SK-N-SH treated with all-trans-retinoic acid at 6 μM for 48 hours (cell line): ENCODE results near the gene CACNA1B.

Source experiments
- ATAC-seq: fragments of 200-7000 bp; cut with Tn5 transposase; 3 replicates; pipeline ENCODE4 v1.9.1; 2020; ENCODE audit warnings: mild to moderate bottlenecking, moderate library complexity
- ARNTL ChIP-seq: fragments of 450-650 bp; formaldehyde crosslinking; IDR thresholded peaks from 2 replicates; pipeline ENCODE4 v1.5.0; 2020; ENCODE audit warnings: low read depth, mild to moderate bottlenecking, moderate library complexity, borderline replicate concordance
- BACH2 ChIP-seq: fragments of 250-450 bp; sonication (Bioruptor Pico); IDR thresholded peaks from 2 replicates; pipeline ENCODE4 v1.9.0; 2021; ENCODE audit warnings: mild to moderate bottlenecking, borderline replicate concordance
- CSDC2 ChIP-seq: fragments of 250-450 bp; sonication (Bioruptor Pico); IDR thresholded peaks from 2 replicates; pipeline ENCODE4 v1.5.0; 2020; ENCODE audit warnings: mild to moderate bottlenecking, moderate library complexity
- ESRRG ChIP-seq: fragments of 250-450 bp; sonication (Bioruptor Pico); IDR thresholded peaks from 2 replicates; pipeline ENCODE4 v1.6.1; 2021; ENCODE audit warnings: mild to moderate bottlenecking
- GLIS3 ChIP-seq: fragments of 250-450 bp; sonication (Bioruptor Pico); IDR thresholded peaks from 2 replicates; pipeline ENCODE4 v1.5.0; 2020; ENCODE audit warnings: mild to moderate bottlenecking, moderate library complexity
- OSR1 ChIP-seq: fragments of 250-450 bp; sonication (Bioruptor Pico); IDR thresholded peaks from 2 replicates; pipeline ENCODE4 v1.8.0; 2022; ENCODE audit warnings: moderate library complexity, mild to moderate bottlenecking, inconsistent platforms
- PPARA ChIP-seq: fragments of 250-450 bp; sonication (Bioruptor Pico); IDR thresholded peaks from 2 replicates; pipeline ENCODE4 v1.5.0; 2020; ENCODE audit warnings: mild to moderate bottlenecking, borderline replicate concordance
- RARB ChIP-seq: fragments of 250-450 bp; sonication (Bioruptor Pico); IDR thresholded peaks from 2 replicates; pipeline ENCODE4 v1.8.0; 2021; ENCODE audit warnings: mild to moderate bottlenecking, moderate library complexity
- SNAI2 ChIP-seq: fragments of 250-450 bp; sonication (Bioruptor Pico); IDR thresholded peaks from 2 replicates; pipeline ENCODE4 v1.5.0; 2020; ENCODE audit warnings: mild to moderate bottlenecking, moderate library complexity
- TOX ChIP-seq: fragments of 250-450 bp; sonication (Bioruptor Pico); IDR thresholded peaks from 2 replicates; pipeline ENCODE4 v1.8.0; 2021; ENCODE audit warnings: mild to moderate bottlenecking, moderate library complexity, borderline replicate concordance
- ZC3H10 ChIP-seq: fragments of 250-450 bp; sonication (Bioruptor Pico); IDR thresholded peaks from 2 replicates; pipeline ENCODE4 v1.5.1; 2021; ENCODE audit warnings: mild to moderate bottlenecking, moderate library complexity
- ZFP3 ChIP-seq: fragments of 250-450 bp; sonication (Bioruptor Pico); IDR thresholded peaks from 2 replicates; pipeline ENCODE4 v1.5.0; 2020; ENCODE audit warnings: mild to moderate bottlenecking, moderate library complexity
- ZFP30 ChIP-seq: fragments of 450-650 bp; formaldehyde crosslinking; IDR thresholded peaks from 2 replicates; pipeline ENCODE4 v1.5.0; 2022; ENCODE audit warnings: mild to moderate bottlenecking, moderate library complexity
- ZNF565 ChIP-seq: fragments of 450-650 bp; formaldehyde crosslinking; conservative IDR thresholded peaks from 2 replicates; pipeline ENCODE4 v1.5.0; 2020; ENCODE audit warnings: low read depth, mild to moderate bottlenecking, moderate library complexity
- ZNF70 ChIP-seq: fragments of 450-650 bp; formaldehyde crosslinking; IDR thresholded peaks from 2 replicates; pipeline ENCODE4 v1.5.0; 2020; ENCODE audit warnings: mild to moderate bottlenecking, moderate library complexity
- ZNF8 ChIP-seq: fragments of 450-650 bp; formaldehyde crosslinking; IDR thresholded peaks from 2 replicates; pipeline ENCODE4 v1.5.0; 2020; ENCODE audit warnings: mild to moderate bottlenecking, moderate library complexity
- TF ChIP-seq, protein P1 (sequence below): fragments of 250-450 bp; sonication (Bioruptor Pico); IDR thresholded peaks from 2 replicates; pipeline ENCODE4 v1.5.1; 2020; ENCODE audit warnings: low read depth, mild to moderate bottlenecking, moderate library complexity
- TF ChIP-seq, protein P2 (sequence below): fragments of 250-450 bp; sonication (Bioruptor Pico); IDR thresholded peaks from 2 replicates; pipeline ENCODE4 v1.8.0; 2020; ENCODE audit warnings: mild to moderate bottlenecking, moderate library complexity, borderline replicate concordance
- TF ChIP-seq, protein P3 (sequence below): fragments of 250-450 bp; sonication (Bioruptor Pico); IDR thresholded peaks from 2 replicates; pipeline ENCODE4 v1.8.0; 2021; ENCODE audit warnings: low read depth, mild to moderate bottlenecking, moderate library complexity, borderline replicate concordance
- TF ChIP-seq, protein P4 (sequence below): fragments of 250-450 bp; sonication (Bioruptor Pico); IDR thresholded peaks from 2 replicates; pipeline ENCODE4 v1.5.0; 2020; ENCODE audit warnings: mild to moderate bottlenecking, moderate library complexity
- TF ChIP-seq, protein P5 (sequence below): fragments of 250-450 bp; sonication (Bioruptor Pico); IDR thresholded peaks from 2 replicates; pipeline ENCODE4 v1.5.1; 2021; ENCODE audit warnings: mild to moderate bottlenecking, moderate library complexity

Gene CACNA1B

DNA sequence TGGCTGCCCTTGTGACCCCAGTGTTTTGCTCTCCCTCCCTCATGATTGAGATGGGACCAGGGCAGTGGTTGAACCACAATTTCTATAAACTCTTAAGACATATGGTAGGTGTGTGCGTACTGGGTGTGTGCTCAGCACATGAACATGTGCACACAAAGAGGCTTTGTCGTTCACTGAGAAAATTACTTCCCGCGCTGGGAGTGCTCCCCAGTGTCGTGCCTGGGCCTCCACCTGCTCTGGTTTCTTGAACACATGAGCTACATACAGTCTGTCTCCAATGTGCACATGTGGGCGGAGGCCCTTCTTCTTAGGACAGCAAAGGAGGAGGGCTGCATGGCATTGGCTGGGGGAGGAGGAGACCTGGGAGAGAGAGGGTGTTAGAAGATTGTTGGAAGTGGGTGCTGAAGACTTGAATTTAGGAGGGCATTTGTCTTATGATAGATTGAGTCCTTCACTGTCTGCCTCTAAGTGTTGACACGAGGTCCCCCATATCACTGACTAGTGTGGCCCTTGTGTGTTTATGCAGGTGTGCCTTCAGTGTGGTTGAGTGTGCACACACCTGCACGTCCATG is 170.0 kb downstream of the CACNA1B start (continued):
- TF ChIP-seq BACH2 (CRISPR knock-in tag), result no peak
- TF ChIP-seq RARB (CRISPR knock-in tag), result no peak
- TF ChIP-seq ZNF70 (CRISPR knock-in tag), result no peak
- no peak for TF ChIP-seq SNAI2
- no peak for TF ChIP-seq ESRRG (CRISPR knock-in tag)
- TF ChIP-seq ZFP30, result no peak
- TF ChIP-seq, protein P1, sequence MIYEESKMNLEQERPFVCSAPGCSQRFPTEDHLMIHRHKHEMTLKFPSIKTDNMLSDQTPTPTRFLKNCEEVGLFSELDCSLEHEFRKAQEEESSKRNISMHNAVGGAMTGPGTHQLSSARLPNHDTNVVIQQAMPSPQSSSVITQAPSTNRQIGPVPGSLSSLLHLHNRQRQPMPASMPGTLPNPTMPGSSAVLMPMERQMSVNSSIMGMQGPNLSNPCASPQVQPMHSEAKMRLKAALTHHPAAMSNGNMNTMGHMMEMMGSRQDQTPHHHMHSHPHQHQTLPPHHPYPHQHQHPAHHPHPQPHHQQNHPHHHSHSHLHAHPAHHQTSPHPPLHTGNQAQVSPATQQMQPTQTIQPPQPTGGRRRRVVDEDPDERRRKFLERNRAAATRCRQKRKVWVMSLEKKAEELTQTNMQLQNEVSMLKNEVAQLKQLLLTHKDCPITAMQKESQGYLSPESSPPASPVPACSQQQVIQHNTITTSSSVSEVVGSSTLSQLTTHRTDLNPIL (CRISPR knock-in tag), result no peak

DNA sequence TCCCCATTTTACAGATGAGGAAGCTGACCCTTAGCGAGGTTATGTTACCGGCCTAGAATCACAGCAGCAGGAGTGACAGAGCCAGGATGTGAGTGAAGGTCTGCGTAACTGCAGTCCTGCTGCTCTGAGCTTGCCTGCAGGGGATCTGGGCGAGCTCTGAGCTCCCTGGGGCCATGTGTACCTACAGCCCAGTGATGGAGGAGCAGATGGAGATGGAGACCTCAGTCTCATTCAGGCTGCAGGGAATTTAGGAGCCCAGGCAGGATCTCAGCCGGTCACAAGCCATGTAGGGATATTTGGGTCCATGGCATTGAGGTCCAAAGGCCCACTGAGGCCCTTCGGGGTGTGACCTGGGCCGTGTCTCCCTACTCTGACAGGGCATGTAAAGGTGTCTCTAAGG is 170.6 kb downstream of the CACNA1B start:
- no peak for TF ChIP-seq ARNTL
- no peak for TF ChIP-seq ZFP3
- no peak for TF ChIP-seq ZNF565
- TF ChIP-seq TOX (CRISPR knock-in tag), result no peak
- no peak for TF ChIP-seq BACH2 (CRISPR knock-in tag)
- TF ChIP-seq, protein P1 (CRISPR knock-in tag), result no peak
- TF ChIP-seq, protein P2, sequence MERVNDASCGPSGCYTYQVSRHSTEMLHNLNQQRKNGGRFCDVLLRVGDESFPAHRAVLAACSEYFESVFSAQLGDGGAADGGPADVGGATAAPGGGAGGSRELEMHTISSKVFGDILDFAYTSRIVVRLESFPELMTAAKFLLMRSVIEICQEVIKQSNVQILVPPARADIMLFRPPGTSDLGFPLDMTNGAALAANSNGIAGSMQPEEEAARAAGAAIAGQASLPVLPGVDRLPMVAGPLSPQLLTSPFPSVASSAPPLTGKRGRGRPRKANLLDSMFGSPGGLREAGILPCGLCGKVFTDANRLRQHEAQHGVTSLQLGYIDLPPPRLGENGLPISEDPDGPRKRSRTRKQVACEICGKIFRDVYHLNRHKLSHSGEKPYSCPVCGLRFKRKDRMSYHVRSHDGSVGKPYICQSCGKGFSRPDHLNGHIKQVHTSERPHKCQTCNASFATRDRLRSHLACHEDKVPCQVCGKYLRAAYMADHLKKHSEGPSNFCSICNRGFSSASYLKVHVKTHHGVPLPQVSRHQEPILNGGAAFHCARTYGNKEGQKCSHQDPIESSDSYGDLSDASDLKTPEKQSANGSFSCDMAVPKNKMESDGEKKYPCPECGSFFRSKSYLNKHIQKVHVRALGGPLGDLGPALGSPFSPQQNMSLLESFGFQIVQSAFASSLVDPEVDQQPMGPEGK (CRISPR knock-in tag), result no peak
- no peak for TF ChIP-seq CSDC2 (CRISPR knock-in tag)
- TF ChIP-seq, protein P3, sequence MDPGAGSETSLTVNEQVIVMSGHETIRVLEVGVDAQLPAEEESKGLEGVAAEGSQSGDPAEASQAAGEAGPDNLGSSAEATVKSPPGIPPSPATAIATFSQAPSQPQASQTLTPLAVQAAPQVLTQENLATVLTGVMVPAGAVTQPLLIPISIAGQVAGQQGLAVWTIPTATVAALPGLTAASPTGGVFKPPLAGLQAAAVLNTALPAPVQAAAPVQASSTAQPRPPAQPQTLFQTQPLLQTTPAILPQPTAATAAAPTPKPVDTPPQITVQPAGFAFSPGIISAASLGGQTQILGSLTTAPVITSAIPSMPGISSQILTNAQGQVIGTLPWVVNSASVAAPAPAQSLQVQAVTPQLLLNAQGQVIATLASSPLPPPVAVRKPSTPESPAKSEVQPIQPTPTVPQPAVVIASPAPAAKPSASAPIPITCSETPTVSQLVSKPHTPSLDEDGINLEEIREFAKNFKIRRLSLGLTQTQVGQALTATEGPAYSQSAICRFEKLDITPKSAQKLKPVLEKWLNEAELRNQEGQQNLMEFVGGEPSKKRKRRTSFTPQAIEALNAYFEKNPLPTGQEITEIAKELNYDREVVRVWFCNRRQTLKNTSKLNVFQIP (CRISPR knock-in tag), result no peak
- no peak for TF ChIP-seq ESRRG (CRISPR knock-in tag)
- no peak for TF ChIP-seq OSR1
- TF ChIP-seq RARB (CRISPR knock-in tag), result no peak
- no peak for TF ChIP-seq ZNF70 (CRISPR knock-in tag)
- no peak for TF ChIP-seq ZNF8 (CRISPR knock-in tag)
- ATAC-seq, result no peak

DNA sequence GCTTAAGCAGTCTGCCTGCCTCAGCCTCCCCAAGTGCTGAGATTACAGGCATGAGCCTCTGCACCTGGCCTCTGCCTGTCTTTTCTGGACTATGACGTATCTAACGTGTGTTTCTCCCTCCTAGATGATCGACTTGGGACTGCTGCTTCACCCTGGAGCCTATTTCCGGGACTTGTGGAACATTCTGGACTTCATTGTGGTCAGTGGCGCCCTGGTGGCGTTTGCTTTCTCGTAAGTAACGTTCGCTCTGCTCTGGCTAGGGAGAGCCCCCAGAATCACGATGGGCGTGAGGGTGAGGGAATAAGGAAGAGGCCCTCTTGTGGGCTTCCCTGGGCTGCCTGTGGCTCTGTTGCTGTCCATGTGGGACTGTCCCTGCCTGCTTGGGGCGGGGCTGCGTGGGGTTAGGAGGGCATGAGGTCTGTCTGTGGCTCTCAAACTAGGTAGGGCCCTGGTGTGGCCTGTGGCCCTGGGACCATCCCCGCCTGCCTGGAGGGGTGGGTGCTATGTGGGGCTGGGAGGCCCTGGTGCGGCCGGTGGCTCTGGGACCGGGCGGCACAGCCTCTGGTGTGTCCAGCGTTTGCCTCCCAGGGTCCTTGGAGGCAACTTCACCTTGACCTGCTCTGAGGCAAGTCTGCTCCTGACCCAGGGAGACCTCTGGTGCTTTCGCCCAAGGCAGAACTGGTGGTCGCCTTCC is 171.7 kb downstream of the CACNA1B start:
- no peak for ATAC-seq
- TF ChIP-seq SNAI2 (no peak), ZFP30 (no peak), ZNF565 (no peak)
- TF ChIP-seq, protein P4, sequence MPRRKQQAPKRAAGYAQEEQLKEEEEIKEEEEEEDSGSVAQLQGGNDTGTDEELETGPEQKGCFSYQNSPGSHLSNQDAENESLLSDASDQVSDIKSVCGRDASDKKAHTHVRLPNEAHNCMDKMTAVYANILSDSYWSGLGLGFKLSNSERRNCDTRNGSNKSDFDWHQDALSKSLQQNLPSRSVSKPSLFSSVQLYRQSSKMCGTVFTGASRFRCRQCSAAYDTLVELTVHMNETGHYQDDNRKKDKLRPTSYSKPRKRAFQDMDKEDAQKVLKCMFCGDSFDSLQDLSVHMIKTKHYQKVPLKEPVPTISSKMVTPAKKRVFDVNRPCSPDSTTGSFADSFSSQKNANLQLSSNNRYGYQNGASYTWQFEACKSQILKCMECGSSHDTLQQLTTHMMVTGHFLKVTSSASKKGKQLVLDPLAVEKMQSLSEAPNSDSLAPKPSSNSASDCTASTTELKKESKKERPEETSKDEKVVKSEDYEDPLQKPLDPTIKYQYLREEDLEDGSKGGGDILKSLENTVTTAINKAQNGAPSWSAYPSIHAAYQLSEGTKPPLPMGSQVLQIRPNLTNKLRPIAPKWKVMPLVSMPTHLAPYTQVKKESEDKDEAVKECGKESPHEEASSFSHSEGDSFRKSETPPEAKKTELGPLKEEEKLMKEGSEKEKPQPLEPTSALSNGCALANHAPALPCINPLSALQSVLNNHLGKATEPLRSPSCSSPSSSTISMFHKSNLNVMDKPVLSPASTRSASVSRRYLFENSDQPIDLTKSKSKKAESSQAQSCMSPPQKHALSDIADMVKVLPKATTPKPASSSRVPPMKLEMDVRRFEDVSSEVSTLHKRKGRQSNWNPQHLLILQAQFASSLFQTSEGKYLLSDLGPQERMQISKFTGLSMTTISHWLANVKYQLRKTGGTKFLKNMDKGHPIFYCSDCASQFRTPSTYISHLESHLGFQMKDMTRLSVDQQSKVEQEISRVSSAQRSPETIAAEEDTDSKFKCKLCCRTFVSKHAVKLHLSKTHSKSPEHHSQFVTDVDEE (CRISPR knock-in tag), result no peak

DNA sequence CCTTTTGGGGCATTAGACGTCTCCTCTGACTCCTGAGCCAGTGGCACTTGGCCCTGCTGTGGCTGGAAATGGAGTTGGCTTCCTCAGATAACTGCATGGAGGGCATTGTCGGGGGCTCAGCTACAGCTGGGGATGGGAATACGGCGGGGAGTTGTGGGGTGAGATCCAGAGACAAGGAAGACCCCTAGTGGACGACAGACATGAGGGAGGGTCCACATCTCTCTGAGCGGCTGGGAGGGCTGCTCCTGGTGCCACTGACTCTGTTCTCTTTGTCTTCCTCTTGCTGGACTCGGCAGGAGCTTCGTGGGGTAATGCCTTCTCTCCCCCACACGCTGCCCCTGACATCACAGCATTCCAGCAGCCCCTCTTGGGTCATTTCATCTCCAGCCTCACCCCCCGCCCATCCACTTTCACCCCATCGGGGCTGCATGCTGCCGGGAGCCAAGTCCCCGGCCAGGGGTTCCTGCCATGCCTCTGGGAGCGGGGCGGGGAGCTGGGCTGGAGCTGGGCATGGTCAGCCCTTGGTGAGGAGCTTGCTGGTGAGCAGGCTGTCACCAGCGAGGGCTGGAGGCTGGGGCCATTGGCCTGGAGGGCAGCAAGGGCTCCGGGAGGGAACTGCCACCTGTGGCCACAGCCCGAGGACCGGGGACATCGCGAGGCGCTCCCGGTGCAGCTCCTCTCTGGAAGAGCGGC is 172.3 kb downstream of the CACNA1B start:
- ATAC-seq, result no peak
- no peak for TF ChIP-seq ZFP30
- no peak for TF ChIP-seq ZC3H10 (CRISPR knock-in tag)
- no peak for TF ChIP-seq GLIS3 (CRISPR knock-in tag)
- TF ChIP-seq, protein P5, sequence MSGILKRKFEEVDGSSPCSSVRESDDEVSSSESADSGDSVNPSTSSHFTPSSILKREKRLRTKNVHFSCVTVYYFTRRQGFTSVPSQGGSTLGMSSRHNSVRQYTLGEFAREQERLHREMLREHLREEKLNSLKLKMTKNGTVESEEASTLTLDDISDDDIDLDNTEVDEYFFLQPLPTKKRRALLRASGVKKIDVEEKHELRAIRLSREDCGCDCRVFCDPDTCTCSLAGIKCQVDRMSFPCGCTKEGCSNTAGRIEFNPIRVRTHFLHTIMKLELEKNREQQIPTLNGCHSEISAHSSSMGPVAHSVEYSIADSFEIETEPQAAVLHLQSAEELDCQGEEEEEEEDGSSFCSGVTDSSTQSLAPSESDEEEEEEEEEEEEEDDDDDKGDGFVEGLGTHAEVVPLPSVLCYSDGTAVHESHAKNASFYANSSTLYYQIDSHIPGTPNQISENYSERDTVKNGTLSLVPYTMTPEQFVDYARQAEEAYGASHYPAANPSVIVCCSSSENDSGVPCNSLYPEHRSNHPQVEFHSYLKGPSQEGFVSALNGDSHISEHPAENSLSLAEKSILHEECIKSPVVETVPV (CRISPR knock-in tag), result no peak
- TF ChIP-seq ESRRG (CRISPR knock-in tag), result no peak
- TF ChIP-seq PPARA (CRISPR knock-in tag), result no peak
- no peak for TF ChIP-seq ZFP3
- TF ChIP-seq, protein P1 (CRISPR knock-in tag), result no peak
- TF ChIP-seq TOX (CRISPR knock-in tag), result no peak
- no peak for TF ChIP-seq RARB (CRISPR knock-in tag)
